ENCODE results near the gene ATP6V0C.

Gene ATP6V0C

DNA sequence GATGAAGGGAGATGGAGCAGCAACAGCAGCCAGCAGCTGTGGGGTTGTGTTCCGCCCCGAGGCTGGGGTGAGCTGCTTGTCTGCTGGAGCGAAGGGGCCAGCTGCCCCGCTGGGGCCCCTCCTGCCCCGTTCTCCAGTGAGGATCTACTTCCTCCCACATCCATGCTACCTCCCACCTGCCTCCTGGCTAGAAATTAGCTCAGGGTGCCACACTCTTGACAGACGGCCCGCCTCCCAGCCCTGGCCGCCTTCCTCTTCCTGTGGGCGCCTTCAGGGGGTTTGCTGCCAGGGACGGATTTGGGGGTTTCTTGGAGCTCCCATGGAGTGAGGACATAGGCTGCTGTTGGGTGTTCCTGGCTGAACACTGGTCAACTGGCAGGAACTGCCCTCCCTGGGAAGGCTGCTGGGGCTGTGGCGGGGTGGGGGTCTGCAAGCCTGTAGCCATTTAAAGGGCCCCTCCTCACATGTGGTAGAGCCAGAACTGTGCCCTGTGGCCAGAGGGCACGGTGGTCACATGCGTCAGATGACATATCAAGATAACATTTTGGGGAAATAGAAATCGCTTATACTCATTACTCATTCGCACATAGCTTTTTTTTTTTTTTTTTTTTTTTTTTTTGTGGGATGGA is 25.7 kb upstream of the ATP6V0C start:
- TF ChIP-seq, protein P1, sequence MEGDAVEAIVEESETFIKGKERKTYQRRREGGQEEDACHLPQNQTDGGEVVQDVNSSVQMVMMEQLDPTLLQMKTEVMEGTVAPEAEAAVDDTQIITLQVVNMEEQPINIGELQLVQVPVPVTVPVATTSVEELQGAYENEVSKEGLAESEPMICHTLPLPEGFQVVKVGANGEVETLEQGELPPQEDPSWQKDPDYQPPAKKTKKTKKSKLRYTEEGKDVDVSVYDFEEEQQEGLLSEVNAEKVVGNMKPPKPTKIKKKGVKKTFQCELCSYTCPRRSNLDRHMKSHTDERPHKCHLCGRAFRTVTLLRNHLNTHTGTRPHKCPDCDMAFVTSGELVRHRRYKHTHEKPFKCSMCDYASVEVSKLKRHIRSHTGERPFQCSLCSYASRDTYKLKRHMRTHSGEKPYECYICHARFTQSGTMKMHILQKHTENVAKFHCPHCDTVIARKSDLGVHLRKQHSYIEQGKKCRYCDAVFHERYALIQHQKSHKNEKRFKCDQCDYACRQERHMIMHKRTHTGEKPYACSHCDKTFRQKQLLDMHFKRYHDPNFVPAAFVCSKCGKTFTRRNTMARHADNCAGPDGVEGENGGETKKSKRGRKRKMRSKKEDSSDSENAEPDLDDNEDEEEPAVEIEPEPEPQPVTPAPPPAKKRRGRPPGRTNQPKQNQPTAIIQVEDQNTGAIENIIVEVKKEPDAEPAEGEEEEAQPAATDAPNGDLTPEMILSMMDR (conservative IDR thresholded peaks at IDR 0.05; ENCODE audit: low read depth, low read length) = no peak
- DNase-seq (ENCODE audit: low read depth) = no peak
- no peak overlapping the region for H3K4me3 ChIP-seq (ENCODE audit: low read length)

DNA sequence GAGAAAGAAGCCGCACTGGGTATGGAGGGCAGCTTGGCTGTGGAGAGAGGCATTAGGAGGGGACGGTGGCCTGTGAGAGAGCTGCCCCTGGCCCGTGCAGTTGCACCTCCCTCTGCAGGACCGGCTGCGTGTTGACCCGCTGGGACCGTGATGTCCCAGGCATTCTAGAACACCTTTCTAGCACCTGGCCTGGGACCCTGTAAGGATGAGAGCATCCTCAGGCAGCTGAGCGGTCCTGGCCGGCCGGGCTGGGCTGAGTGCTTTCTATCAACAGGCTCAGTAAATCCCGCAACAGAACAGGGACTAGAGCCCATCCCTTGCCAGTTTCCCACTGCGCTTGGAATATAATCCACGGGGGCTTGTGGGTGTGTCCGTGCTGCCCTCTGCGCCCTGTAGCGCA is 24.2 kb upstream of the ATP6V0C start:
- TF ChIP-seq, protein P1 (conservative IDR thresholded peaks at IDR 0.05; ENCODE audit: low read depth, low read length) = no peak
- H3K4me3 ChIP-seq (ENCODE audit: low read length) = no peak overlapping the region

DNA sequence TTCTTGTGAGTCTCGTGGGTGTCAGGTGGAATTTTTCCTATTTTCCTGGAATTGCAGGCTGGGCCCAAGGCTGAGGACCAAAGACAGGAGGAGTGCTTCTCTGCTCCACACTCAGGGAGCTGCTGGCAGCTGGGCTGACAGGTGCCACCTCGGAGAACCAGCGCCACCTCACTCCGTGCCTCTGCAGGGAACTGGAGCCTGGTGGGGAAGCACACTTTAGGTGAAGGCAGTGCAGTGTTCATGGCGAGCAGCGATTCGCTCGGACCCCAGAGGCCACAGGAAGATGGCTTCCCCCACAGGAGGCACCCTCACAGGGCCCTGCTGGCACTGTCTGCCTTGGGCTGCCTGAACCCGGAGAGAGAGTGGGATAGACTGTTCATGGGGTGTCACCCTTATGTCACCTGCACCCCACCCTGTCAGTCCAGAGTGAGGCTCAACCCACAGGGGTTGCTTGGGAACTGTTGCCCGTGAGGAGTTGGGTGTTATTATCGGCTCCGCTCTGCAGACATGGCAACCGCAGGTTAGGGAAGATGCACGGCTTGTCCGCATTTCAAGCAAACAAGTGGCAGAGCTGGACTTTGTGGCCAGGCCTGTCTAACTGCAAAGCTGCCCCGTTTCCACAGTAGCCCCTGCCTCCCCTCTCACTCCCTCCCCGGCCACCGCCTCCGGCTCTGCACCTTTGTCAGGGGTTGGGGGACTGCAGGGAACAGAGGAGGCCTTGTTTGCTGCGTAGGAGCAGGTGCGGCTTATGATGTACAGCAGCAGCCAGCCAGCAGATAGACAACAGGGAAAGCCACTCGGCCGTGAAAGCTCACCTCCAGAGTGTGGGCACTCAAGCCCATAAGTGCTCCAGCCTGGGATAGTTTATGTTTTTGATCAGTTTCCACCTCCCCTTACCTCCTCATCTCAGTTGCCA is 23.3 kb upstream of the ATP6V0C start:
- no peak overlapping the region for H3K4me3 ChIP-seq (ENCODE audit: low read length)
- DNase-seq (ENCODE audit: low read depth) = no peak

More for the DNA sequence above, 24.2 kb upstream of the ATP6V0C start:
- no peak for DNase-seq (ENCODE audit: low read depth)

DNA sequence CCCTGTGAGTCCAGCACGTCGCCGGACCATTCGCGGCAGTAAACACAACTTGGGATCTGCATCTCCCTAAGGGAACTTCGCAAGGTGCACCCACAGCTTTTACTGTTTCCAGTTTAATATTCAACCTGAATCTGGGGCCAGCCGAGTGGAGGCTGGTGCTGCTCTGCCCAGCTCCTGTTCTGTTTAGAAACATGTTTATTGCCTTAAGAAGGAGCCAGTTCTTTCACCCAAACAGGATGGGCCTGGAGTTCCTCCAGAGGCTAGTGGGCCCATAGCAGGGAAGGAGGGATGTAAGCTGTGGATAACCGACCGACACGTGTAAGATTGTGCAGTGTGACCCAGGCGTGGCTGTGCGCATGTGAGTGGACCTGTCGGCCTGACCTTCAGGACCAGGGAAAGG is 21.5 kb upstream of the ATP6V0C start:
- TF ChIP-seq, protein P1 (conservative IDR thresholded peaks at IDR 0.05; ENCODE audit: low read depth, low read length) = no peak
- H3K4me3 ChIP-seq (ENCODE audit: low read length) = no peak overlapping the region
- no peak for DNase-seq (ENCODE audit: low read depth)

More for the DNA sequence above, 23.3 kb upstream of the ATP6V0C start:
- TF ChIP-seq, protein P1 (conservative IDR thresholded peaks at IDR 0.05; ENCODE audit: low read depth, low read length) = no peak

DNA sequence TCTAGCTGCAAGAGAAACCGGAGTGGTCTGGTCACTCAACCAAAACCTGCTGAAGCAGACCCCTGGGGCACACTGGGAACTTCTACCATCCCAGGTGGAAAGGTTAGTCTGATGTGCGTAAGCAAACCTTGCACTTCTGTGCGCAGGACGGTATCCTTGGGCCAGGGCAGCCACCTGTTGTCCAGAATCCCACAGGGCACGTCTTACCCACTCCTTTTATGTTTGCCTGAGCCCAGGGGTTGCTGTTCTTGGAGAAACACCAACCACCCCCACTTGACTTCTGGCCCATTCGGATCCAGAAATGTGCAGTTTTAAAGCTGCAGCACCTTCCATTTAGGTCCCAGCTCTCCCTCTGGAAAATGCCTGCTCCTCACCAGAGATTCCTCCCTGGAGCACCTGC is 20.1 kb upstream of the ATP6V0C start:
- TF ChIP-seq, protein P1 (conservative IDR thresholded peaks at IDR 0.05; ENCODE audit: low read depth, low read length) = no peak
- no peak for DNase-seq (ENCODE audit: low read depth)
- no peak overlapping the region for H3K4me3 ChIP-seq (ENCODE audit: low read length)

DNA sequence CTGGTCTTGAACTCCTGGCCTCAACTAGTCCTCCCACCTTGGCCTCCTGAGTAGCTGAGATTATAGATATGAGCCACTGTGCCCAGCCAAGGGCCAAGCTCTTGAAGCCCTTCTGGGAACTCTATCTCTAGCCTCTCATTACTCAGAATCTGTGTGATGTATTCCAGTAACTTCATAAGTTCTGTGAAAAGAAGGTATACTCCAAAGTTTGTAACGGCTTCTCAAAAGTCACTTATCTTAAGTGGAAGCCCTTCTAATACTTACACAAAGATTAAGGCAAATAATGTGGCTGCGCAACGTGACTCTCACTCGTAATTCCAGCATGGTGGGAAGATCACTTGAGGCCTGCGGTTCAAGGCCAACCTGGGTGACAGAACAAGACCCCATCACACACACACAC is 19.1 kb upstream of the ATP6V0C start:
- TF ChIP-seq, protein P1 (conservative IDR thresholded peaks at IDR 0.05; ENCODE audit: low read depth, low read length) = no peak
- no peak for DNase-seq (ENCODE audit: low read depth)
- H3K4me3 ChIP-seq (ENCODE audit: low read length) = no peak overlapping the region
